HG03103 (cell line): Measurements from ENCODE around the gene PDZD11.
"Not testable (repeated sequence)": the region's sequence is repeated elsewhere in the genome, so short reads cannot be mapped to it uniquely, and the experiment has no call there.

Experiments used
- ATAC-seq: cut with Tn5 transposase; IDR thresholded peaks from one replicate; pipeline ENCODE4 v1.9.1; 2021; ENCODE audit warnings: low read depth; ENCODE audit not compliant: unreplicated experiment

PDZD11 gene

GRCh38 chrX:70257423-70258288, 32.1 kb downstream of the PDZD11 start:
- ATAC-seq = no peak

- no peak for ATAC-seq
Observed at GRCh38 chrX:70255452-70255851, 34.3 kb downstream of the PDZD11 start.

- ATAC-seq = no peak
Observed at GRCh38 chrX:70254909-70255308, 34.8 kb downstream of the PDZD11 start.

GRCh38 chrX:70254063-70254400, 35.7 kb downstream of the PDZD11 start:
- ATAC-seq = no peak

GRCh38 chrX:70253377-70254062, 36.2 kb downstream of the PDZD11 start:
- ATAC-seq = no peak

- no peak for ATAC-seq
Observed at GRCh38 chrX:70252491-70252890, 37.2 kb downstream of the PDZD11 start.

GRCh38 chrX:70247252-70247651, 42.5 kb downstream of the PDZD11 start:
- ATAC-seq = no peak

GRCh38 chrX:70244881-70245280, 44.8 kb downstream of the PDZD11 start:
- ATAC-seq = no peak

- ATAC-seq = not testable (repeated sequence)
Observed at GRCh38 chrX:70243601-70244000, 46.1 kb downstream of the PDZD11 start.

- ATAC-seq = no peak
Observed at GRCh38 chrX:70241501-70241900, 48.2 kb downstream of the PDZD11 start.

GRCh38 chrX:70240751-70241150, 49.0 kb downstream of the PDZD11 start:
- ATAC-seq = no peak
